ENCODE measurements around the gene DLG2.

Gene DLG2

DNA sequence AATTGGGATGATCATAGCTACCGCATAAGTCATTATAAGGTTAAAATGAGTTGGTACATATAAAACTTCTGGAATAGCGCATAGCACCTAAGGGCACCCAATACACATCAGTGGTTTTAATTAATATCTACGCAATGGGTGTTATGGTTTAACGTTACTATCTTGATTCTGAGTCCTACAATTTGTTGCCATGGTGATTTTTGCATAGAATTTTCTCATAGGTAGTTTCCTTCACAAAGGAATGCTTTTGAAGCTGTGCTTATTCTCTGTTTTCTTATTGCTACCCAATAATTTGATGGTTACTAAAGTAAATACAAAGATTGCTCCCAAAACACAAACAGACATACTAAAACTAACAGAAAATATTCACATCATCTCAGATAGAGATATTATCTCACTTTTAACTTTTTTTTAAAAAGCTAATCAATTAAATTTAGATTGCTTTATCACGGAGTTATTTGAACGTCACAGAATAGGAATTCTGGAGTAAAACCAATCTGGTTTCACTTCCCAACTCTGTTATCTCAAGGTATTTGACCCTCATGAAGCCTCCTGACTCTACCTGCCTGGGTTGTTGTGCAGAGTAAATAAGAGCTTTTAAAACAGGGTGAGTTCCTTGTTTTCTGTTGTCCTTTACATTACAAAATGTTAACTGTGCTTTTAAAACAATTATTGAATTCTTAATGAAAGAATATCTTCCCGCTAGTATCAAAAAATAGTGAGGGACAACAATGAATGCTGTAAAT, 1705.5 kb downstream of the DLG2 start:
- DNase-seq (ENCODE audit: low spot score) = no peak

DNA sequence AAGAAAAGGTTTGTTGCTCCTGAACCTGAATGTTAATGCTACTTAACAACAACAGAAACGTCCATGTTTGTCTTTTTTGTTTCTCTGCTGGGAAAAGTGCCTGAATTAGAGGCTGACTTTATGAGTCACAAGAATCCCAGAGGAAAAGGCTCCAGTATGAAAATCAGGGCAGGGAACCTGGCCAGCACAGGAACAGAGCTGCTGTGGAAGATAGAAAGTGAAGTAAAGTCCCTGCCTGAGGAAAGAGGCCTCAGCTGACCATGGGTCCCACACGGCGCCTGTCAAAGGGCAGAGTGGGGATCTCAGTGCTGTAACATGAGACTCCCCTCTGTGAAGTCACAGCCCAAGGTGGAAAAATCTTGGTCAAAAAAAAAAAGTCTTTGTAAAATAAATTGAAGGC, 1708.7 kb downstream of the DLG2 start:
- DNase-seq (ENCODE audit: low spot score) = no peak

DNA sequence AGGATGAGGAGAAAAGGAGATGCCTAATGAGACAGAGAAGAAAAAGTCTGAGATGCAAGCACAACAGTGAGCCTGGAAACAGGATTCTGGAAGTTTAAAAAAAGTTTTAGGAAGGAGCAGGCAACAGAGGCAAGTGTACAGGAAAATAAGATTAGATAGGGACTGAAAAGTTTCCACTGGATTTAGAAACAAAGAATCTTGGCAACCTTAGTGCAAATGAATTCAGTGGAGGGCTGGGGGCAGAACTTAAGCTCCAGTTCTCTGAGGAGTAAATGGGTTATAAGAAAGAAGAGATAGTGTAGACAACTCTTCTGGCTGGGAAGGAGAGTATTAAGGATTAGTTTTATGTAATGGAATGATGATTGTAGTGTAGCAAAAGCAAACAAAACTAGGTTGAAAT, 1712.1 kb downstream of the DLG2 start:
- DNase-seq (ENCODE audit: low spot score) = no peak

DNA sequence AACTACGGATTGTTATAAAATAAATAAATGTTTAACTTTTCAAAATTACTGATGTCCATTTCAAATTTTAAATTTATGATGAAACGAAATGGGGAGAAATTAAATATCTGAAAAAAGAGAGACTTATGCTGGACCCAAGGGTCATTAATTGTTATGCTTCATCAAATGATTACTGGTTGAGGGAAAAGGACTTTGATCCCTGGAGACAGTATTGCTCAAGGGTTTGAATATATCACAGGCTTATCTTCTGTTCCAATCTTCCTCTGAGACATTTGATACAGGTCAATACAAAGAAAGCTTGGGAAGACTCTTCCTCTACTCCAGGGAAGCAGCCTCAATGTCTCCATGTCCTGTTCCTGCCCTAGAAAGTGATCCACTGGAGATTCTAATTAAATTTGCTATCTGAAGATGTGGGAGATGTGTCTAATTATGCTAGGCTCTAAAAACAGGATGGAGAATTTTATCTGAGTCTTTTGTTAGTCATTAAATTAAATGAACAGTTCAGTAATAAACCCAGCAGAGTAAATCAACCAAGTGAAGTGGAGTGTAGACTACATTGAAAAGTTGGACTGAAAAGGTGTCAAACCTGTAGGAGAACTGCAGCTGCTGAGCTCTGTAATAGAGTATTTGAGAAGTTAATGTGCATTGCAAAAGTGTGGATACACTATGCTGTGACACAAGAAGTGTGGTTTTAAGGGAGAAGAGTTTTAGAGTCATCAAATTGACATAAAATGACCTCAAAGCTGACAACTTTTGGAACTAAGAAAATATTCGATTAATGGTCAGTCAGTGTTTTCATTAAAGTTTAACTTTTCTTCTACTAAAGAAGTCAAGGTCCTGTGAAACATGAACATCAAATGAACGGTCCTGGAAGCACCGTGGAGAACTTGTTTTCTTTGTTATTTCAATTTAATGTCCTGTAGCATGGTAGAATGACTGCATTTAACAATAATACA, 1717.3 kb downstream of the DLG2 start:
- no peak for DNase-seq (ENCODE audit: low spot score)

DNA sequence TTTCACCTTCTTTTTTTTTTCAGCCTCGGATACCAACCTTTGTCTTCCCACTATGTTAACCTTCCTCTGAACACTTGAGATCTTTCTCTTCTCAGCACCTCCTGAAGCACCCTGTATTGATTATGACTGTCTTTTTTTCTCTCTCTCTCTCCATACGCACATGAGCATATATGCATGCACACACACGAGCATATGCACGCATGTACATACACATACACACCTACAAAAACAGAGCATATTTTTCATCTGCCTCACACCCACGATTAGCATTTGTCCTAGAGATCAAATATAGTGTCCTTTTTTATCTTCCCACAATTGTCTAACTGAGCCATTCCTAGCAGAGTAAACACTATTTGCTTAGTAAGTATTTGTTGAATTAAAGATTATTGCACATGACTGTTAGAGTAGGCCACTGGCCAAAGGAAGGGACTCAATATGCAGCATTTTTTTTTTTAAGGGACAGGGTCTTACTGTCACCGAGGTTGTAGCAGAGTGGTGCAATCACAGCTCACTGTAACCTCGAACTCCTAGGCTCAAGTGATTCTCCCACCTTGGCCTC, 1718.8 kb downstream of the DLG2 start:
- no peak for DNase-seq (ENCODE audit: low spot score)

DNA sequence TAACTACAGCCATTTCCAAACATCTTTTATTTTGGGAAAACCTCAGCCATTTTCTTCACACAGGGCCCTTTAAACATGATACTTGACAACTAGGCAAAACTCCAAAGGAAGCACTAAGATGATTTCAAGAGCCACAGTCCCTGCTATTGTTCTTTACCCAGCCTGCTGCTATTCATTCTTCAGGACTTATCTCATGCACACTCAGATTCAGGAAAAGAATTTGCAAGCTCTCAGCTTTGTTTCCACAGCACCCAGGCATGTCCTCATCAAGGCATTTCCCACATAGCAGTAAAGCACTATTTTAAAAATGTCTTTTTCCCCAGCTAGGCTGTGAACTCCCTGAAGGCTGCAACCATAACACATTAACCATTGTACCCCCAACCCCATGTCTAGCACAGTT, 1731.6 kb downstream of the DLG2 start:
- no peak for DNase-seq (ENCODE audit: low spot score)

DNA sequence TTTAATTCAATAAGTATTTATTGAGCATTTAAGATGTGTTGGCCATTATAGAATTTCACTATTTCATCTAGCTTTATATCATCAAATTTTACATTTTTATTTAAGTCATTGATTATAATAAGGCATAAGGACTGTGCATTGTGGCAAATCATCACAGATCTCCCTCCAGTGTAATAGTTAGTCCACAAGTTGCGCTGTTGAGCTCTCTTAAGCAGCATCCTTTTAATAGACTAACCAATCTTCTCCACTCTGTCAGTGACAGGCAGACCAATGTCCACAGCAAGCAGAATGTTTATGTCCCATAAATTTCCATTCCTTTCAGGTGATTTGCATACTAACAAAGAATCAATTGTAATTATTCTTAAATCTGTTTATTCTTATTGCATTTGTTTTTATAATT, 1745.7 kb downstream of the DLG2 start:
- DNase-seq (ENCODE audit: low spot score) = no peak

DNA sequence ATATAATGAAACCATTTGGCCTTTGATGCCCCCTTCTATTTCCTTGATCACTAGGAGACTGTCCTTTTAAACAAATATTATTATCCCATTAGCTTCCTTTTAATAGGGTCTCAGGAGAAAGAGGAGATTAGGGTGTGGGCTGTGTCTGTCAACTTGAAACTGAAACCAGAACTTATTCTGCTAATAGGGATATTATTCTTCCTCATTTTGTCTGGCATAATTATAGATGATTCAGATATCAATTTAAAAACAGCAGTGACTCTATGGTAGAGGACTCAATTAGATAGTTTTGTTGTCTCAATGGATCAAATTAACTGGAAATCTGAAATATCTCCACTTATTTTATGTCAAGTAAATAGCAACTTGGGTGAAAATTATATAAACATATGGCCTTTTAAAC, 1756.1 kb downstream of the DLG2 start:
- DNase-seq (ENCODE audit: low spot score) = no peak

DNA sequence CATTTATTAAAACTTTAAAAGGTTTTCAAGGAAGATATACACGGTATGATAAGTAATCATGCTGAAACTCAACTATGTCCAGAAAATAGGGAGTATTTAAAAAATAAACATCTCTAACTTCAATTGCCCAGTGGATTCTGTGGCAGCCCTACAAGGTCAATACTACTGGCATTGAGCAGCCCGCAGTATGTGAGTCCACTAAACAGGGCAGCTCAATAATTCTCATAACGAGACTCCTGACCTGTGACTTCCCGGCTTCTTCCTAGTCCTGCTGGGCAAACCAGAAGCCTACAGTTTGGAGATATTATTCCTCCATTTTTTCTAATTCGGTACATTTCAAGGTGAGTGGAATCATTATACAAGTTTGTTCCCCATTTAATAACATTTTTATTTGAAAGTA, 1760.5 kb downstream of the DLG2 start:
- DNase-seq (ENCODE audit: low spot score) = no peak

DNA sequence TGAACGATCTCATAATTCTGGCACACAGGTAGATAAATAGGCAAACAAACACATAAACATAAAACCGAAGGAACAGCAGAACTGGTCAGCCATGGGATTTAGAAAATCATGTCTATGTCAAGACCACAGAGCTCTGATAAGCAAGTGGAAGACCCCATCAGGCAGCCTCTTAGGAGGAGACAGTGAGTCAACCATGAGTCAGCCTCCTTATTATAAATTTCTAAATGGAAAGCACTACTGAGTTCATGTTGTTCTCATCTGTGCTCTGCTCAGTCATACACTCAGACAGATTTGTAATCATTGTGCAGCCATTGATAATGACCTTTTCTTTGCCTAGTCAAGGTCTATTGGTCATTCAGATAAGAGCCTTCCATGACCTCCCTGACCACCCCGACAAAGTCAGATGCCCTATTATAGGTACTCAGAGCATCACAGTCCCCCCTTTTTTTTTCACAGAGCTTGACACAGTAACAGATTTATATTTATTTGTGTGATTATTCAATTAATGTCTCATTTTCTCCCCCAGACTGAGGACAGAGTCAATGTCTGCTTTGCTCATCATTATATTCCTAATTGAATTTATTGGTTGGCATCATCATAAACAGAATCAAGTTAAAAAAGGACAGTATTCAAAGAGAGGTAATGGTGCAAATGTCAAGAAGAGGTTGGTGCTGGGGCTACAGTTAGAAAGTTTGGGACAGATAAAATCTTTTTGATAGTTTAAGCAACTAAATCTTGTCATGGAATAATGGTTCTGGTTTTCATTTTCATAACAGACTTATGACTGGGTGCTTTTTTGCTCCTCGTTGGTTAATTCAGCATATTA, 1761.3 kb downstream of the DLG2 start:
- no peak for DNase-seq (ENCODE audit: low spot score)

DNA sequence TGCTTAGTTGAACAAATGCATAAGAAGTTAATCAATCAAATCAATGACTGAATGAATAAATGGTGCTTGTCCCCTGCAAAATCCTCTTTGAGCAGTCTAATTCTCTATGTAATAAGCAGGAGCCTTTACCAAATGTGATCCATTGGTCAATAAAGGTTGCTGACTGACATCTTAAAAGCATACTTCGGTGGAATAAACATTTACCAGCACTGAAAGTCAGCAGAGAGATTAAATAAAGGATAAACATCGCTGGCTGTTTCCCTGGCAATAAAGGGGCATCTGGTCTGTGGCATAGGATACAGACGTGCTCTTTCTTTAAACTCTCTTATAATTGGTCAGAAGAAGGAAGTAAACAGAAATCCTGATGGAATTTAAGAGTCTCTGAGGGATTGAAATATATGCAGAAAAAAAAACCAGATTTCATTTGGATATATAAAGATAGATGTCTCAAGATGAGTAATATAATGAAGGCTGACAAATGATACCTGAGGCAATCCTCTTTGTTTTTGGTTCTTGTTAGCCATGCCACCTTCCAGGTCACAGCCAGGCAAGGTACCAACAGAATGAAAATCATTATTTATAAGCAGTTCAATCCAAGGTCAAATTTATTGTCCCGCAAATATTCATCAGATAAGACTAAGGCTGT, 1762.6 kb downstream of the DLG2 start:
- no peak for DNase-seq (ENCODE audit: low spot score)

DNA sequence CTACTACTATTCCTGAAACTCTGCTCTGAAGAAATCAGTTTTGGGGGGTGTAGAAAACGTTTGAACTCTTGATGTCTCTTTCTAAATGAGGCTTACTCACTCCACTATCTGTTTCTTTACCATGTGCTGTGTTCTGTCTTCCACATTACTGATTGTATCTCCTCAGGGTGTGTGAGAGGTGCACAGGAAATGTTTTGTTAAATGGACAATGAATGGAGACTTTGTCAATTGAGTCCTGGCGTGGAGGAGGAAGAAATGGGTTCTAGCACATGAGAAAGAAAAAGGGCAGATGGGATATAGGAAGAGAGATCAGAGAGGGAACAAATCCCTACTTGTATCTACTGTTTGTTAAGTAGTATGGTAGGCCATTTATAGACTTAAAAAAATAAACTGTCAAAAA, 1763.9 kb downstream of the DLG2 start:
- no peak for DNase-seq (ENCODE audit: low spot score)

DNA sequence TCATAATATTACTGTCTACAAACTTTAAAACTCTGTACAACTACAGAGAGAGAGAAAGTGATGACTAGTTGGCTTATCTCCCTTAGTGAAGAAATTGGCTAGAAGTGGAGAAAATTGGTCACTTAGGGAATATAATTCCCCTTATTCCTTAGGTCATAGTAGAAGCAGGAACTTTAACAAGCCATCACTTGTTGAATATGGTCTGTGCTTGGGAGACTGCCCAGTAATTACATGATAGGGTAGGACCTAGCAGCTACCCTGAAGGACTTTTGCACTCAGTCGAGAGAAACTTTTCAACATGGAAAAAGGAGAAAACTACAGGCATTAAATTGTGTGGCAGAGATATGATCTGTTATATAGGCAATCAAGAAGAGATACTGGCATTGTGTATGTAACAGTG, 1764.5 kb downstream of the DLG2 start:
- no peak for DNase-seq (ENCODE audit: low spot score)

DNA sequence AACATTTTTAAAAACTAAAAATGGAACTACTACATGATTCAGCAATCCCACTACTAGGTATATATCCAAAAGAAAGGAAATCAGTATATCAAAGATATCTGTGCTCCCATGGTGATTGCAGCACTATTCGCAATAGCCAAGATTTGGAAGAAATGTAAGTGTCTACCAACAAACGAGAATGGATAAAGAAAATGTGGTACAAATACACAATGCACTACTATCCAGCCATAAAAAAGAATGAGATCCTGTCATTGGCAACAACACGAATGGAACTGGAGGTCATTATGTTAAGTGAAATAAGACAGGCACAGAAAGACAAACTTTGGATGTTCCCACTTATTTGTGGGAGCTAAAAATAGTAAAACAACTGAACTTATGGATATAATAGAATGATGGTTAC, 1765.1 kb downstream of the DLG2 start:
- no peak for DNase-seq (ENCODE audit: low spot score)

DNA sequence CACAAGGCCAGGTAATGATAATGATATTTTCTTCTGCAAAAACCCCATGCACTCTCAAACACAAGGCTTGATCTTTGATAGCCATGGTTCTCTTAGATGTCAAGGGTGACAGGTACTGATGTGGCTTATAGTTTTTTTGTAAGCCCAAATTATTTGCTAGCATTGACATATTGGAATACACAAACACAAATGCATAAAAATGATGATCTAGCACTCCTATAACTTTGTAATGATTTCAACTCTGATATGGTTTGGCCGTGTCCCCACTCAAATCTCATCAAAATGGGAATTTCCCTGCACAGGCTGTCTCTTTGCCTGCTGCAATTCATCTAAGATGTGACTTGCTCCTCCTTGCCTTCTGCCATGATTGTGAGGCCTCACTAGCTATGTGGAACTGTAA, 1768.5 kb downstream of the DLG2 start:
- no peak for DNase-seq (ENCODE audit: low spot score)

DNA sequence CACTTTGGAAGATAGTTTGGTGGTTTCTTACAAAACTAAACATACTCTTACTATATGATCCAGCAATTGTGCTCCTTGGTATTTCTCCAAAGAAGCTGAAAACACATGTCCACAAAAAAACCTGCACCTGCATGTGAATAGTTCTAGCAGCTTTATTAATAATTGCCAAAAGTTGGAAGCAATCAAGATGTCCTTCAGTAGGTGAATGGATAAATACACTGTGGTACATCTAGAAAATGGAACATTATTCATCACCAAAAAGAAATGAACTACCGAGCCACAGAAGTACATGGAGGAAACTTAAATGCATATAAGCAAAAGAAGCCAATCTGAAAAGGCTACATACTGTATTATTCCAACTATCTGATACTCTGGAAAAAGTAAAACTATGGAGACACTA, 1771.9 kb downstream of the DLG2 start:
- no peak for DNase-seq (ENCODE audit: low spot score)

DNA sequence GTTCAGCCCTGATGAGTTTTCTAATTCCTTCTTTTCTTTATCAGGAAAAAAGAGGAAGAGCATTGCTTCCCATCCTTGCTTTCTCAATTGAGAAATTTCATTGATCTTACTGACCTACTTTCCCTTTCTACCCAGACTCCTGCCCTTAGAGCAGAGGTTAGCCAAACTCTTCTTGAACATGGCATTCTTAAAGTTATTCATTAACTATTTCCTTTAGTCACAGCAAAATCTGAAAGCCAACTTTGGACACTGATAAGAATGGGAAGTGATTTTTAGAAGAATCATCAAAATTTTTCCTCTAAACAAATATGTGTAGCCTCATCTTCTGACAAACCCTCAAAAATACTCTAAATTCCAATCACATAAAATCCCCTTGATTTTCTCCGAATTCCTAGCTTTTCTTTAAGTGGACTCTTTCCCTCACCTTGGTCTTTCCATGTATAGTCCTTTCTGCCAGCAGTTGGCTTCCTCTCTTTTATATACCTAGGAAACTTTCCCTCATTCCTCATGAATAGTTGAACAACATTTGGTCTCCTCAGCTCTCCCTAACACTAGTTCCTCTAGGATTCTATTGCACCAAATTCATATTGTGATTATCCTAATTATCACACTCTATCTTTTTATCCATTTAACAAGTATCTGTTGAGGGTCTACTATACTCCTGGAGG, 1774.2 kb downstream of the DLG2 start:
- DNase-seq (ENCODE audit: low spot score) = no peak

DNA sequence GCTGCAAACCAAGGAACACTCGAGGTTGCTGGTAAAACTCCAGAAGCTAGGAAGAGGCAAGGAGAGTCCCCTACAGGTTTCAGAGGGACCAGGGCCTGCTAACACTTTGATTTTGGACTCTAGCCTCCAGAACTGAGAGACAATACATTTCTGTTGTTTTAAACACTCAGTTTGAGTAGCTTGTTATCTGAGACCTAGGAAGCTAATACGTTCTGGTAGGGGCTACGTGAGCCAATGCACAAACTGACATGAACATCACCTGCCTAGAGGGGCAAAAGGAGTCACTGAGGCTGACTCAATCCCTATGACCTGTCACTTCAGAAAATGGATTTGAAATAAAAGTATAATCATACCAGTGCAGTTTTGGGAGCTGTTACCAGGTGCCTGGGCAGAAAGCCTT, 1775.1 kb downstream of the DLG2 start:
- DNase-seq (ENCODE audit: low spot score) = no peak

DNA sequence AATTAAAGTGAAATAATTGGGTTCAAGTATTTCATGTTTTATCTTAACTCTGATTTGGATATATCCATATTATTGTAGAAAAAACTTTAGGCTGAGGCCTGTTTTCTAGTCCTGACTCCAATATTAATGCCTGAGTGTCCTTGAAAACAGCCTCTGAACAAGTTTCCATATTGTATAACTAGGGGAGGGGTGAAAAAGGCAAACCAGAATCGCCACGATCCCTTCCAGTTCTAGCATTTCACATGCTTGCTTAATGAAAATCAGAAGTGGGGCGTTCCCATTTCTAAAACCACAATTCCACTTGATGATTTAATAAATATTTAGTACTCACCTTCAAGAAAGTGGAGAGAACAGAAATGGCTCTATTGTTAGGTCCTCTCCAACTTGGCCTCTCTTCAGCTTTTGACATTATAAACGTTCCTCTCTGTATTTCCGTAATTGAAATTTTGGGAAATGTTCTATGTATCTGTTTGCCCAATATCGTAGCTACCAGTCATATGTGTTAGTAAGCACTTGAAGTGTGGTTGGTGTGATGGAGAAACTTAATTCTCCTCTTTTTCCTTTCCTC, 1779.6 kb downstream of the DLG2 start:
- no peak for DNase-seq (ENCODE audit: low spot score)

DNA sequence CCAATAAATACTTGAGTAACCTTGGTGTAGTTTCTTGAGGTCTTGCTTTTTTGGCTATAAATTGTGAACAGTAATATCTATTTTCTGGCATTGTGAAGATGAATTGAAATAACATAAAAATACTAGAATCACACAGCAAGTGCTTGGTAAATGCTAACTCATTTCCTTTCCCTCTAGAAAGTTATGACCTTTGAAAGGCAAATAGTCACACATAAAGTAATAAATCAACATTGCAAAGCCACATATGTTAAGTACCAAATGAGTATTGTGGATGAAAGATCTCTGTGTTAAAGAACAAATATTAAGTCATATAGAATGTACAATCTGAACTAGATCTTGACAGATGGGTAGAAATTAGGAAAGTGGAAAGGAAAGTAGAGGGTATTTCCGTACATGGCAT, 1781.3 kb downstream of the DLG2 start:
- DNase-seq (ENCODE audit: low spot score) = no peak

DNA sequence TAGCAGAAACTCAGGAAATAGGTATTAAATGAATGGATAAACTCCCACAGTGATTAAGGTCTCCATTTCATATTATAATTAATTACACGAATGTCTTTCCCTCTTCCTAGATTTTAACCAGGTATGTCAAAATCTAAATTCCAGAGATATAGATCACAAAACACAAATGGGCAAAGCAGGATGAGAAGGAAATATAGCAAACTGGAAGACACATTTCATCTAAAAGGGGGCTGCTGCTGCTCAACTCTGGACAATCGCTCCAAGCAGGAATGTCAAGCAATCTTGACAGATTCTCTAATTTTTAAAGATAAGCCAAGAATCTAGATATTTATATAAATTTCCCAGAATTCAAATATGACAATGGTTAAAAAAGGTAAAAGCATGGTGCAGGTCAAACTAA, 1786.8 kb downstream of the DLG2 start:
- DNase-seq (ENCODE audit: low spot score) = no peak
